Astrocyte (in vitro differentiated cells and primary cell): ENCODE measurements around the gene GPR39. TPM values are rescaled to one million over a fixed set of nuclear protein-coding genes. Genes with fewer than 3 reads are reported as not detected.
A peak's percentile ranks its signal among the peaks of the same experiment; 100 is the strongest.

Experiments
- DNase-seq: peaks from one replicate; pipeline ENCODE4 v3.0.0-alpha.2; 2010; ENCODE audit warnings: low read depth
- FAIRE-seq: peaks from 2 replicates; lab custom pipeline; 2011; peaks lifted over from hg19 to GRCh38; lab: Jason Lieb, UNC
- H2AFZ ChIP-seq: 2 replicates; pipeline ENCODE4 v1.6.0; 2012; ENCODE audit warnings: low read depth, low read length, inconsistent platforms
- H3K27ac ChIP-seq: 2 replicates; pipeline ENCODE4 v1.5.1; 2011; ENCODE audit warnings: low read depth, low read length, inconsistent platforms
- H3K27me3 ChIP-seq: 2 replicates; pipeline ENCODE4 v1.6.0; 2011; ENCODE audit warnings: low read length, inconsistent platforms; ENCODE audit not compliant: insufficient read depth
- H3K36me3 ChIP-seq: 2 replicates; pipeline ENCODE4 v1.5.1; 2011; ENCODE audit warnings: low read length, inconsistent platforms; ENCODE audit not compliant: insufficient read depth
- H3K4me1 ChIP-seq: 2 replicates; pipeline ENCODE4 v1.5.1; 2011; ENCODE audit warnings: low read length, inconsistent platforms; ENCODE audit not compliant: insufficient read depth
- H3K4me2 ChIP-seq: 2 replicates; pipeline ENCODE4 v1.6.0; 2012; ENCODE audit warnings: low read length, inconsistent platforms
- H3K4me3 ChIP-seq: 2 replicates; pipeline ENCODE4 v1.5.1; 2011; ENCODE audit warnings: low read depth, mild to moderate bottlenecking, low read length, inconsistent platforms; ENCODE audit not compliant: insufficient read depth
- H3K79me2 ChIP-seq: 2 replicates; pipeline ENCODE4 v1.6.0; 2012; ENCODE audit warnings: mild to moderate bottlenecking, low read length, inconsistent platforms; ENCODE audit not compliant: insufficient read depth
- H3K9ac ChIP-seq: 2 replicates; pipeline ENCODE4 v1.6.0; 2012; ENCODE audit warnings: mild to moderate bottlenecking, low read length, inconsistent platforms
- H3K9me3 ChIP-seq: 2 replicates; pipeline ENCODE4 v1.5.1; 2012; ENCODE audit warnings: low read depth, mild to moderate bottlenecking, low read length, inconsistent platforms; ENCODE audit not compliant: insufficient read depth
- H4K20me1 ChIP-seq: 2 replicates; pipeline ENCODE4 v1.6.0; 2012; ENCODE audit warnings: low read length, inconsistent platforms; ENCODE audit not compliant: insufficient read depth
- H3K27ac Mint-ChIP-seq: one replicate; pipeline ENCODE4 v1.8.0; 2021; ENCODE audit warnings: mild to moderate bottlenecking, mixed read lengths; ENCODE audit not compliant: unreplicated experiment
- H3K27me3 Mint-ChIP-seq: one replicate; pipeline ENCODE4 v1.8.0; 2021; ENCODE audit warnings: low read depth, mixed read lengths; ENCODE audit not compliant: unreplicated experiment
- H3K36me3 Mint-ChIP-seq: one replicate; pipeline ENCODE4 v1.8.0; 2021; ENCODE audit warnings: low read depth, mixed read lengths; ENCODE audit not compliant: unreplicated experiment
- H3K4me1 Mint-ChIP-seq: one replicate; pipeline ENCODE4 v1.8.0; 2021; ENCODE audit warnings: low read depth, mixed read lengths; ENCODE audit not compliant: unreplicated experiment
- H3K4me3 Mint-ChIP-seq: one replicate; pipeline ENCODE4 v1.8.0; 2021; ENCODE audit warnings: mild to moderate bottlenecking, moderate library complexity, mixed read lengths; ENCODE audit not compliant: unreplicated experiment
- H3K9me3 Mint-ChIP-seq: one replicate; pipeline ENCODE4 v1.8.0; 2021; ENCODE audit warnings: mild to moderate bottlenecking, mixed read lengths; ENCODE audit not compliant: unreplicated experiment
- CTCF ChIP-seq: IDR thresholded peaks from 2 replicates; pipeline ENCODE4 v1.5.1; 2011; ENCODE audit warnings: low read depth, mild to moderate bottlenecking, inconsistent platforms, low read length, moderate library complexity; ENCODE audit not compliant: insufficient read depth
- EZH2 ChIP-seq: IDR thresholded peaks from 2 replicates; pipeline ENCODE4 v1.6.1; 2012; ENCODE audit warnings: mild to moderate bottlenecking, low read length, inconsistent platforms; ENCODE audit not compliant: insufficient read depth
- total RNA-seq: library from RNA; stranded (reverse); gene quantifications from 2 replicates; pipeline ENCODE4 v1.2.1, GENCODE V29; 2021

GPR39 gene
- total RNA-seq, 1 donor from 2014 or later = 4.4 TPM

GRCh38 chr2:132691556-132691955 lies 275.0 kb downstream of the GPR39 start:
- Histone ChIP-seq H3K4me2 (no peak overlapping the region), H3K27ac (no peak overlapping the region), H4K20me1 (no peaks in the 10 kb centered on the region), H3K79me2 (no peaks in the 10 kb centered on the region), H3K4me1 (no peaks in the 10 kb centered on the region), H2AFZ (no peak overlapping the region), H3K9me3 (no peaks in the 10 kb centered on the region), H3K9ac (no peak overlapping the region), H3K36me3 (no peaks in the 10 kb centered on the region), H3K27me3 (no peaks in the 10 kb centered on the region), H3K4me3 (no peak overlapping the region)
- Mint-ChIP-seq H3K4me1 (no peaks in the 10 kb centered on the region), H3K36me3 (no peaks in the 10 kb centered on the region), H3K27ac (no peak overlapping the region), H3K4me3 (no peak overlapping the region), H3K9me3 (no peaks in the 10 kb centered on the region), H3K27me3 (peaks cover 5% of the 10 kb centered on the region)
- no peak for FAIRE-seq
- TF ChIP-seq CTCF (no peak), EZH2 (no peak)
- peak; percentile 74 for DNase-seq

- TF ChIP-seq CTCF = no peak
- no peak for TF ChIP-seq EZH2
- Mint-ChIP-seq H3K27me3 (peaks cover 2% of the 10 kb centered on the region), H3K27ac (no peak overlapping the region), H3K4me1 (no peaks in the 10 kb centered on the region), H3K36me3 (no peaks in the 10 kb centered on the region), H3K9me3 (no peaks in the 10 kb centered on the region), H3K4me3 (no peak overlapping the region)
- FAIRE-seq (no peak), DNase-seq (peak; percentile 68)
- Histone ChIP-seq H3K79me2 (no peaks in the 10 kb centered on the region), H4K20me1 (no peaks in the 10 kb centered on the region), H2AFZ (no peak overlapping the region), H3K4me2 (no peak overlapping the region), H3K27ac (no peak overlapping the region), H3K4me3 (no peak overlapping the region), H3K4me1 (no peaks in the 10 kb centered on the region), H3K36me3 (no peaks in the 10 kb centered on the region), H3K27me3 (no peaks in the 10 kb centered on the region), H3K9me3 (no peaks in the 10 kb centered on the region), H3K9ac (no peak overlapping the region)
These were observed 276.2 kb downstream of the GPR39 start for GRCh38 chr2:132692816-132693215.
